RPMI7951 (cell line): Measurements from ENCODE around the gene TSHZ2. TPM values are rescaled to one million over a fixed set of nuclear protein-coding genes. Genes with fewer than 3 reads are reported as not detected.
"Not testable (repeated sequence)": the region's sequence is repeated elsewhere in the genome, so short reads cannot be mapped to it uniquely, and the experiment has no call there.

ENCODE experiments used
- DNase-seq: peaks from one replicate; pipeline ENCODE4 v3.0.0-alpha.2; 2012; ENCODE audit warnings: low read depth
- total RNA-seq: library from RNA; depleted of rRNA; stranded (reverse); fragments of >200 nt; shearing (Covaris generic); gene quantifications from 2 replicates; pipeline ENCODE4 v1.2.3, GENCODE V29; 2014

Gene TSHZ2
- total RNA-seq, 1 experiment from 2014 or later = 0.12 TPM

GRCh38 chr20:53081916-53082863 lies 110.0 kb downstream of the TSHZ2 start:
- no peak for DNase-seq

- no peak for DNase-seq
Observed at GRCh38 chr20:53083411-53083810, 111.3 kb downstream of the TSHZ2 start.

- no peak for DNase-seq
Observed at GRCh38 chr20:53084408-53084997, 112.3 kb downstream of the TSHZ2 start.

- no peak for DNase-seq
Observed at GRCh38 chr20:53085720-53086119, 113.6 kb downstream of the TSHZ2 start.

- DNase-seq = no peak
Observed at GRCh38 chr20:53087037-53087777, 115.0 kb downstream of the TSHZ2 start.

GRCh38 chr20:53088786-53089185 lies 116.6 kb downstream of the TSHZ2 start:
- no peak for DNase-seq

- not testable (repeated sequence) for DNase-seq
Observed at GRCh38 chr20:53089851-53090250, 117.7 kb downstream of the TSHZ2 start.

- DNase-seq = no peak
Observed at GRCh38 chr20:53091789-53092188, 119.6 kb downstream of the TSHZ2 start.

- DNase-seq = no peak
Observed at GRCh38 chr20:53092772-53093300, 120.7 kb downstream of the TSHZ2 start.

- no peak for DNase-seq
Observed at GRCh38 chr20:53097371-53097770, 125.2 kb downstream of the TSHZ2 start.

GRCh38 chr20:53097791-53098190 lies 125.6 kb downstream of the TSHZ2 start:
- no peak for DNase-seq

- no peak for DNase-seq
Observed at GRCh38 chr20:53098621-53099020, 126.5 kb downstream of the TSHZ2 start.

- DNase-seq = no peak
Observed at GRCh38 chr20:53099856-53100255, 127.7 kb downstream of the TSHZ2 start.

GRCh38 chr20:53100476-53100911 lies 128.3 kb downstream of the TSHZ2 start:
- DNase-seq = no peak

- no peak for DNase-seq
Observed at GRCh38 chr20:53101992-53102760, 130.0 kb downstream of the TSHZ2 start.

GRCh38 chr20:53103124-53103523 lies 131.0 kb downstream of the TSHZ2 start:
- no peak for DNase-seq

- DNase-seq = no peak
Observed at GRCh38 chr20:53104884-53105283, 132.7 kb downstream of the TSHZ2 start.

GRCh38 chr20:53116733-53117132 lies 144.6 kb downstream of the TSHZ2 start:
- no peak for DNase-seq

GRCh38 chr20:53122853-53123252 lies 150.7 kb downstream of the TSHZ2 start:
- no peak for DNase-seq

- no peak for DNase-seq
Observed at GRCh38 chr20:53124075-53124551, 152.0 kb downstream of the TSHZ2 start.

GRCh38 chr20:53124803-53125202 lies 152.6 kb downstream of the TSHZ2 start:
- no peak for DNase-seq
